Uterus (tissue), 4 donors: Measurements from ENCODE around the gene MLC1. TPM values are rescaled to one million over a fixed set of nuclear protein-coding genes. Genes with fewer than 3 reads are reported as not detected.

ENCODE experiments used
- DNase-seq, 2 donors: peaks; one replicate each; pipeline ENCODE4 v3.0.0-alpha.2; 2019 to 2020
- H3K27ac ChIP-seq, 2 donors: fragments of 200-600 bp; sonication (generic); 1 replicate in 1 of 2; 2 replicates in 1 of 2; pipeline ENCODE4 v1.5.1; 2016 to 2018
- H3K27me3 ChIP-seq, 2 donors: fragments of 200-600 bp; sonication (generic); one replicate each; pipeline ENCODE4 v1.5.1; 2018 to 2019; ENCODE audit warnings: control low read depth in 1 of 2
- H3K36me3 ChIP-seq, 2 donors: fragments of 200-600 bp; sonication (generic); one replicate each; pipeline ENCODE4 v1.5.1; 2019; ENCODE audit warnings: control low read depth in 1 of 2
- H3K4me1 ChIP-seq, 2 donors: fragments of 200-600 bp; sonication (generic); one replicate each; pipeline ENCODE4 v1.5.1; 2018 to 2019; ENCODE audit warnings: control low read depth in 1 of 2
- H3K4me3 ChIP-seq, 2 donors: fragments of 200-600 bp; sonication (generic); 1 replicate in 1 of 2; 2 replicates in 1 of 2; pipeline ENCODE4 v1.5.1; 2018 to 2019; ENCODE audit warnings: mild to moderate bottlenecking in 1 of 2
- H3K9me3 ChIP-seq, 2 donors: fragments of 200-600 bp; sonication (generic); one replicate each; pipeline ENCODE4 v1.5.1; 2019; ENCODE audit warnings: control low read depth in 1 of 2
- POLR2A ChIP-seq, 2 donors: fragments of 450-650 bp; IDR thresholded peaks; one replicate each; pipeline ENCODE4 v1.6.1; 2016; ENCODE audit warnings: antibody characterized with exemption in 2 of 2, mild to moderate bottlenecking in 1 of 2, moderate library complexity in 1 of 2
- intact Hi-C: fragments of 100-400 bp; cut with DNase I; formaldehyde crosslinking; loops from one replicate; pipeline ENCODE4 v1.15.1; 2023; ENCODE audit warnings: low total_unique reads
- total RNA-seq, 4 donors: library from RNA; depleted of rRNA in 3 of 4; stranded (reverse); fragments of >200 nt in 3 of 4; gene quantifications; one replicate each; pipeline versions ENCODE4 v1.1.0 to v1.2.4, GENCODE V29; 2014 to 2023
- TF ChIP-seq, protein P1 (sequence below), 4 experiments: fragments of 200-600 bp in 2 of 4; fragments of 450-650 bp in 2 of 4; sonication (generic) in 2 of 4; IDR thresholded peaks; one replicate each; pipeline ENCODE4 v1.5.1; 2016 to 2019; ENCODE audit warnings: antibody characterized with exemption in 4 of 4, mild to moderate bottlenecking in 2 of 4, moderate library complexity in 1 of 4
- donor health status: DM: yes; HTN: yes; CAD: no.

MLC1 gene
- total RNA-seq, 4 donors from 2014 or later, result 0.29 to 1.9 (median 0.40) TPM; not detected in 1

DNA sequence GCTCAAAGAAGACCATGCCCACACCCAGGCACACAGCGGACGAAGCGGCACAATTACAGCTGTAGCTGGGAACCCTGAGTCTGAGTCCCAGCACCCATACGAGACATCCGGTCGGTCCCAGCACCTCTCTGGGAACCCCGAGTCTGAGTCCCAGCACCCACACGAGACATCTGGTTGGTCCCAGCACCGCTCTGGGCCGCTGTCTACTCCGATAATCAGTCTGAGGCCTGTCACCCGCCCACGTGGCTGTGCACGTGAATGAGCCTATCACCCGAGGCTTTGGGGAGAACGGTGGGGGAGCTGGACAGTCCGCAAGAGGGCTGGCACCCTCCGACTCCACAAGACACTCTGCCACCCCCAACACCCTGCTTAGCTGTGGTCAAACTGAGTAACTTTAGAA, 33.3 kb downstream of the MLC1 start:
- DNase-seq, result no peak
- H3K36me3 ChIP-seq, result no peaks in the 10 kb centered on the region
- intact Hi-C loops, result no loop called here
- no peak overlapping the region for H3K27ac ChIP-seq
- H3K9me3 ChIP-seq, result no peaks in the 10 kb centered on the region
- H3K27me3 ChIP-seq, result no peaks in the 10 kb centered on the region
- no peak overlapping the region for H3K4me3 ChIP-seq
- no peaks in the 10 kb centered on the region for H3K4me1 ChIP-seq
- TF ChIP-seq, protein P1, sequence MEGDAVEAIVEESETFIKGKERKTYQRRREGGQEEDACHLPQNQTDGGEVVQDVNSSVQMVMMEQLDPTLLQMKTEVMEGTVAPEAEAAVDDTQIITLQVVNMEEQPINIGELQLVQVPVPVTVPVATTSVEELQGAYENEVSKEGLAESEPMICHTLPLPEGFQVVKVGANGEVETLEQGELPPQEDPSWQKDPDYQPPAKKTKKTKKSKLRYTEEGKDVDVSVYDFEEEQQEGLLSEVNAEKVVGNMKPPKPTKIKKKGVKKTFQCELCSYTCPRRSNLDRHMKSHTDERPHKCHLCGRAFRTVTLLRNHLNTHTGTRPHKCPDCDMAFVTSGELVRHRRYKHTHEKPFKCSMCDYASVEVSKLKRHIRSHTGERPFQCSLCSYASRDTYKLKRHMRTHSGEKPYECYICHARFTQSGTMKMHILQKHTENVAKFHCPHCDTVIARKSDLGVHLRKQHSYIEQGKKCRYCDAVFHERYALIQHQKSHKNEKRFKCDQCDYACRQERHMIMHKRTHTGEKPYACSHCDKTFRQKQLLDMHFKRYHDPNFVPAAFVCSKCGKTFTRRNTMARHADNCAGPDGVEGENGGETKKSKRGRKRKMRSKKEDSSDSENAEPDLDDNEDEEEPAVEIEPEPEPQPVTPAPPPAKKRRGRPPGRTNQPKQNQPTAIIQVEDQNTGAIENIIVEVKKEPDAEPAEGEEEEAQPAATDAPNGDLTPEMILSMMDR (IDR thresholded peaks at IDR 0.05), result no peak
- TF ChIP-seq POLR2A (IDR thresholded peaks at IDR 0.05), result no peak

DNA sequence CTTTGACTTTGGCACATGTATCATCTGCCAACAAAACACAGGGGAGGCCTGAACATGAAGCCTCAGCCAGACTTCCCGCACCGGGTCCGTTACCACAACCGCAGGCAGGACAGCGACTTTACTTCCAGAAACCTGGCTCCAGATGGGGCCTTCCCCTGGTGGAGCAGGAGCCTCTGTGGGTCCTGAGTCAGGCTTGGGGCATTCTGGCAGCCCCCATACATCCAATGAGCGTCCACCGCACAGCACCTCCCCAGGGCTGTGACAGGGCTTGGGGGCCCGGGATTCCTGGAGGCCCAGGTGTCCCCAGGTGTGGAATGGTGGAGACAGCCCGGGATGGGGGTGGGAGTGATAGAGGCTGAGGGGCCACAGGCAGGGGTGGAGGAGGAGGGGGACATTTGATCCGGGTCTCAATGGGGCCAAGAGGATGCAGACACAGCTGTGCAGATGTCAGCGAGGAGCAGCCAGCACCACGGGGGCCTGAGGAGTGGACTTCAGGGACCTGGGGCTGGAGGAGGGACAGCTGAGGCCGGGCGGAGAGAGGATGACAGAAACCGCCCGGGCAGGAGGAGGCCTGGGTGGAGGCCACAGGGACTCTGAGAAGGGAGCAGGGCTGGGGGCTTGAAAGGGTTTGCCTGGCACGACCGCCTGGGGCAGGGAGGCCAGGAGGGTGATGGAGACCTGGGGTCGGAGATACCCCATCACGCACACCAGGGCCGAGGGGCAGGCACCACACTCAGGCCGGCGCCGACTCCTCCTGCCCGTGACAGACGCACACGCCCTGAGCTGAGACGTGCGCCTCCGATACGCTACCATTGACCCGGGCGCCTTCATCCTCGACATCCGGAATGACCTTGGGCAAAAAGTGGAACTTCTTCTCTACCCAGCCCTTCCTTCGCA, 35.7 kb downstream of the MLC1 start:
- H3K4me1 ChIP-seq, result no peaks in the 10 kb centered on the region
- H3K4me3 ChIP-seq, result no peak overlapping the region
- no peak for DNase-seq
- H3K27me3 ChIP-seq, result no peaks in the 10 kb centered on the region
- intact Hi-C loops, result no loop called here
- H3K36me3 ChIP-seq, result no peaks in the 10 kb centered on the region
- TF ChIP-seq POLR2A (IDR thresholded peaks at IDR 0.05), result no peak
- TF ChIP-seq, protein P1 (IDR thresholded peaks at IDR 0.05), result no peak
- H3K27ac ChIP-seq, result no peak overlapping the region
- H3K9me3 ChIP-seq, result no peaks in the 10 kb centered on the region

DNA sequence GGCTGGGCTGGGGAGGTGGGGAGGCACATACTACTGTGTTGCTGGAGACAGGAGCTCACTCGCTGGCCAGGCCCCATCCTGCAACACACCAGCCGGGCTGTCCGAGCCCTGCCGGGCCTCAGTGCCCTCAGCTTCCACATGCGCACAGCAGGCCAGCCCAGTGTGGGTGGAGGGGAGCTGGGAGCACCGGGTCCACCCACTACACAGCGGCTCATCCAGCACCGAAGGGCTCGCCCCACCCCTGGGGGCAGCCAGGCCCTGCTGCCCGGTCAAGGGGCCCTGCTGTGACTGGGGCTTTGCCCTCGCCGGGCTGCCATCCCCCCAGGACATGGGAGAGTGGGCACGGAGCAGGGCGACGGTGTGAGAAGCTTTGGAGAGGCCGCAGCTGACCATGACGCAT, 36.4 kb downstream of the MLC1 start:
- Histone ChIP-seq H3K36me3 (no peaks in the 10 kb centered on the region), H3K9me3 (no peaks in the 10 kb centered on the region), H3K4me1 (no peaks in the 10 kb centered on the region), H3K27me3 (no peaks in the 10 kb centered on the region), H3K4me3 (no peak overlapping the region), H3K27ac (no peak overlapping the region)
- no peak for DNase-seq
- intact Hi-C loops, result no loop called here
- TF ChIP-seq, protein P1 (IDR thresholded peaks at IDR 0.05), result no peak
- no peak for TF ChIP-seq POLR2A (IDR thresholded peaks at IDR 0.05)

DNA sequence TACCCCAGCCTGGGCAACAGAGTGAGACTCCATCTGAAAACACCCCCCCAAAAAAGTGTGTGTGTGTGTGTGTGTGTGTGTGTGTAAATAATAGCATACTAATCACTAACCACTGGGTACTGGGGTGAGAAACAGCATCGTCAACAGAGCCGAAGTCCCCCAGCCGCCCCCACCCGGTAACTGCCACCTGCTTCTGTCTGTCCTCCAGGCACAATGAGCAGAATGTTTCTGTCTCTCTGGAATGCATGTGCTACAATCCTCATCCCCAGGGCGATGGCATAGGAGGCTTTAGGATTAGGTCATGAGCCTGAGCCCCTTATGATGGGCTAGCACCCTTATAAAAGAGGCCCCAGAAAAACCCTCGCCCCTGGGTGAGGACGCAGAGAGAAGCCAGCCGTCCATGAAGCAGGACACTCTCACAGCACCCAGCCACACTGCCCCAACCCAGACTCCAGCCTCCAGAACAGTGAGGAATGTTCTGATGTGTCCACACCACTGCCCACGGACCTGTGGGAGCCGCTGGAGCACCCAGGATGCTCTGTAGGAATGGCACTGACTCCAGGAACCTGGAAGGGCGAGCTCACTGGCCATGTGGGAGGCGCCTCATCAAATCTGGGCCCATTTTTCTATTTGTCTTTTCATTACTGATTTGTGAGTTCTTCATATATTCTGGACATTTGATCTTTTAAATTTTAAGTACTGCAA, 37.0 kb downstream of the MLC1 start:
- Histone ChIP-seq H3K9me3 (no peaks in the 10 kb centered on the region), H3K27me3 (no peaks in the 10 kb centered on the region), H3K27ac (no peak overlapping the region), H3K4me3 (no peak overlapping the region), H3K4me1 (no peaks in the 10 kb centered on the region), H3K36me3 (no peaks in the 10 kb centered on the region)
- intact Hi-C loops, result no loop called here
- no peak for DNase-seq
- TF ChIP-seq, protein P1 (IDR thresholded peaks at IDR 0.05), result no peak
- TF ChIP-seq POLR2A (IDR thresholded peaks at IDR 0.05), result no peak

DNA sequence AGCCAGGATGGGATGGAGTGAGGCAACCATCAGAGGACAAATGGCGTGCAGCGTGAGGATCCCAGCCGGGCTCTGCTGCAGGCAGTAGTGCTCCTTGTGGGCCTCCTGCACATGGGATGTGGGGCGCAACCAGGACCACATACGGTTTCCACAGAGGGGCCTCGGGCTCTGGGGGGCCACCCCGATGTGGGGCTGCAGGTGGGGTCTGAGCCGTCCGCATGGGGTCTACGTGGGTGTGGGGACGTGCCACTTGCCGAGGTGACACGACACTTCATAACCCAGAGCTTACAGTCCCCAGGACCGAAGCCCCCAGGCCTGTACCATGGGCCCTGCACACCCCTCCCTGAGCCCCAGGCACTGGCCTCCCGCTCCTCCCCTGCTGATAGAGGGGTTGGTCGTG, 37.9 kb downstream of the MLC1 start:
- no peaks in the 10 kb centered on the region for H3K9me3 ChIP-seq
- intact Hi-C loops, result no loop called here
- TF ChIP-seq, protein P1 (IDR thresholded peaks at IDR 0.05), result no peak
- no peak for TF ChIP-seq POLR2A (IDR thresholded peaks at IDR 0.05)
- no peaks in the 10 kb centered on the region for H3K36me3 ChIP-seq
- H3K27ac ChIP-seq, result no peak overlapping the region
- no peaks in the 10 kb centered on the region for H3K4me1 ChIP-seq
- H3K27me3 ChIP-seq, result no peaks in the 10 kb centered on the region
- no peak overlapping the region for H3K4me3 ChIP-seq
- no peak for DNase-seq
